ENCODE results near the gene HINT2.

GRCh38 chr9:35774907-35775635 lies 39.8 kb downstream of the HINT2 start:
- TF ChIP-seq CTCF (IDR thresholded peaks at IDR 0.05; ENCODE audit: low read depth, low read length, poor library complexity, severe bottlenecking) (no peak), EZH2phosphoT487 (IDR thresholded peaks at IDR 0.05; ENCODE audit: borderline replicate concordance, low read length) (no peak)
